SK-N-SH (cell line): ENCODE data around the gene COX18.

ENCODE experiments used
- CTCF ChIP-seq: fragments of 200-600 bp; sonication (generic); IDR thresholded peaks from 2 replicates; pipeline ENCODE4 v1.6.1; 2017; ENCODE audit warnings: antibody characterized with exemption, mild to moderate bottlenecking, moderate library complexity
- EP300 ChIP-seq, 2 experiments: IDR thresholded peaks; 2 replicates each; pipeline versions ENCODE4 v1.4.0 to v1.6.1; 2012; ENCODE audit warnings: borderline replicate concordance in 1 of 2, low read depth in 1 of 2, low read length in 1 of 2
- FOSL2 ChIP-seq: IDR thresholded peaks from 2 replicates; pipeline ENCODE4 v1.4.0; 2012; ENCODE audit warnings: low read depth, mild to moderate bottlenecking, moderate library complexity, borderline replicate concordance
- GABPA ChIP-seq: IDR thresholded peaks from 2 replicates; pipeline ENCODE4 v1.4.0; 2012; ENCODE audit warnings: low read depth, mild to moderate bottlenecking
- IRF3 ChIP-seq: fragments of 150-350 bp; IDR thresholded peaks from 2 replicates; pipeline ENCODE4 v1.6.1; 2016; ENCODE audit warnings: mild to moderate bottlenecking, low read depth, low read length
- MXI1 ChIP-seq: IDR thresholded peaks from 2 replicates; pipeline ENCODE4 v1.6.1; 2012; ENCODE audit warnings: mild to moderate bottlenecking, low read depth, low read length, improper control_type of control experiment
- NFIC ChIP-seq: IDR thresholded peaks from 2 replicates; pipeline ENCODE4 v1.4.0; 2012; ENCODE audit warnings: borderline replicate concordance
- POLR2AphosphoS5 ChIP-seq: IDR thresholded peaks from 2 replicates; pipeline ENCODE4 v1.6.1; 2012; ENCODE audit warnings: low read depth, low read length
- RXRA ChIP-seq: IDR thresholded peaks from 2 replicates; pipeline ENCODE4 v1.4.0; 2012; ENCODE audit warnings: low read depth, mild to moderate bottlenecking, borderline replicate concordance
- TF ChIP-seq, protein P1 (sequence below): IDR thresholded peaks from 2 replicates; pipeline ENCODE4 v1.4.0; 2012; ENCODE audit warnings: low read depth, borderline replicate concordance
- TF ChIP-seq, protein P2 (sequence below): IDR thresholded peaks from 2 replicates; pipeline ENCODE4 v1.4.0; 2012; ENCODE audit warnings: low read depth
- TF ChIP-seq, protein P3 (sequence below): IDR thresholded peaks from 2 replicates; pipeline ENCODE4 v1.6.1; 2012; ENCODE audit warnings: mild to moderate bottlenecking, low read depth, low read length, moderate library complexity

GRCh38 chr4:73028621-73029020 lies 40.9 kb downstream of the COX18 start:
- TF ChIP-seq CTCF = no peak
- TF ChIP-seq POLR2AphosphoS5 = no peak
- no peak for TF ChIP-seq MXI1
- TF ChIP-seq, protein P1, sequence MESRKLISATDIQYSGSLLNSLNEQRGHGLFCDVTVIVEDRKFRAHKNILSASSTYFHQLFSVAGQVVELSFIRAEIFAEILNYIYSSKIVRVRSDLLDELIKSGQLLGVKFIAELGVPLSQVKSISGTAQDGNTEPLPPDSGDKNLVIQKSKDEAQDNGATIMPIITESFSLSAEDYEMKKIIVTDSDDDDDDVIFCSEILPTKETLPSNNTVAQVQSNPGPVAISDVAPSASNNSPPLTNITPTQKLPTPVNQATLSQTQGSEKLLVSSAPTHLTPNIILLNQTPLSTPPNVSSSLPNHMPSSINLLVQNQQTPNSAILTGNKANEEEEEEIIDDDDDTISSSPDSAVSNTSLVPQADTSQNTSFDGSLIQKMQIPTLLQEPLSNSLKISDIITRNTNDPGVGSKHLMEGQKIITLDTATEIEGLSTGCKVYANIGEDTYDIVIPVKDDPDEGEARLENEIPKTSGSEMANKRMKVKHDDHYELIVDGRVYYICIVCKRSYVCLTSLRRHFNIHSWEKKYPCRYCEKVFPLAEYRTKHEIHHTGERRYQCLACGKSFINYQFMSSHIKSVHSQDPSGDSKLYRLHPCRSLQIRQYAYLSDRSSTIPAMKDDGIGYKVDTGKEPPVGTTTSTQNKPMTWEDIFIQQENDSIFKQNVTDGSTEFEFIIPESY = no peak
- no peak for TF ChIP-seq NFIC
- TF ChIP-seq, protein P2, sequence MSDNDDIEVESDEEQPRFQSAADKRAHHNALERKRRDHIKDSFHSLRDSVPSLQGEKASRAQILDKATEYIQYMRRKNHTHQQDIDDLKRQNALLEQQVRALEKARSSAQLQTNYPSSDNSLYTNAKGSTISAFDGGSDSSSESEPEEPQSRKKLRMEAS = no peak
- TF ChIP-seq GABPA = no peak
- TF ChIP-seq EP300 (IDR thresholded peaks at IDR 0.05; ENCODE audit: borderline replicate concordance in 1 of 2, low read depth in 1 of 2, low read length in 1 of 2) = no peak
- TF ChIP-seq RXRA = no peak
- TF ChIP-seq, protein P3, sequence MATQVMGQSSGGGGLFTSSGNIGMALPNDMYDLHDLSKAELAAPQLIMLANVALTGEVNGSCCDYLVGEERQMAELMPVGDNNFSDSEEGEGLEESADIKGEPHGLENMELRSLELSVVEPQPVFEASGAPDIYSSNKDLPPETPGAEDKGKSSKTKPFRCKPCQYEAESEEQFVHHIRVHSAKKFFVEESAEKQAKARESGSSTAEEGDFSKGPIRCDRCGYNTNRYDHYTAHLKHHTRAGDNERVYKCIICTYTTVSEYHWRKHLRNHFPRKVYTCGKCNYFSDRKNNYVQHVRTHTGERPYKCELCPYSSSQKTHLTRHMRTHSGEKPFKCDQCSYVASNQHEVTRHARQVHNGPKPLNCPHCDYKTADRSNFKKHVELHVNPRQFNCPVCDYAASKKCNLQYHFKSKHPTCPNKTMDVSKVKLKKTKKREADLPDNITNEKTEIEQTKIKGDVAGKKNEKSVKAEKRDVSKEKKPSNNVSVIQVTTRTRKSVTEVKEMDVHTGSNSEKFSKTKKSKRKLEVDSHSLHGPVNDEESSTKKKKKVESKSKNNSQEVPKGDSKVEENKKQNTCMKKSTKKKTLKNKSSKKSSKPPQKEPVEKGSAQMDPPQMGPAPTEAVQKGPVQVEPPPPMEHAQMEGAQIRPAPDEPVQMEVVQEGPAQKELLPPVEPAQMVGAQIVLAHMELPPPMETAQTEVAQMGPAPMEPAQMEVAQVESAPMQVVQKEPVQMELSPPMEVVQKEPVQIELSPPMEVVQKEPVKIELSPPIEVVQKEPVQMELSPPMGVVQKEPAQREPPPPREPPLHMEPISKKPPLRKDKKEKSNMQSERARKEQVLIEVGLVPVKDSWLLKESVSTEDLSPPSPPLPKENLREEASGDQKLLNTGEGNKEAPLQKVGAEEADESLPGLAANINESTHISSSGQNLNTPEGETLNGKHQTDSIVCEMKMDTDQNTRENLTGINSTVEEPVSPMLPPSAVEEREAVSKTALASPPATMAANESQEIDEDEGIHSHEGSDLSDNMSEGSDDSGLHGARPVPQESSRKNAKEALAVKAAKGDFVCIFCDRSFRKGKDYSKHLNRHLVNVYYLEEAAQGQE = no peak
- no peak for TF ChIP-seq FOSL2
- no peak for TF ChIP-seq IRF3
